NK-92 (cell line): ENCODE results near the gene CDC40.

Experiments used
- DNase-seq: peaks from one replicate; lab custom pipeline; 2025; ENCODE audit not compliant: unreplicated experiment; lab: John Stamatoyannopoulos, UW

CDC40 gene

GRCh38 chr6:110180228-110181008, at the start of gene CDC40:
CDC40 (plus strand) TSS chr6:110180427; CDS start chr6:110180445, 18 bp downstream.
- no peak for DNase-seq

GRCh38 chr6:110137924-110138887, 42.0 kb upstream of the CDC40 start:
- no peak for DNase-seq

- no peak for DNase-seq
These were observed 41.2 kb upstream of the CDC40 start for GRCh38 chr6:110139052-110139451.

DNA sequence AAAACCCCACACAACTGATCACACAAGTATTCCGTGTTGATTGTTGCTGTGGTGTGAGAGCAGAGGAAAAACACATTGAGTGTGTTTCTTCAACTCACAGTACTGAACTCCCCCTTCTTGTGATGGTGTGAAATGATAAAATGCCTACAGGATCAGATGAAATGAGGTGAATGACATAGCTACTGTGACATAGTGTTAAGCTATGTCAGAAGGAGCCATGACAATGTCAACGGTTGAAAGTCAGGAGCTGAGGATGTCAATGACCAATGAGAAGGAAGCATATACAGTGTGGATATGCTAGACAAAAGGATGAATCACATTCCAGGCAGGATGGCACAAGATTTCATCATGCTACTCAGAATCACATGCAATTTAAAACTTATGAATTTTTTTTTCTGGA, 39.6 kb upstream of the CDC40 start:
- DNase-seq, result no peak

- no peak for DNase-seq
These were observed 32.4 kb upstream of the CDC40 start for GRCh38 chr6:110147870-110148269.

- DNase-seq, result no peak
These were observed 21.7 kb upstream of the CDC40 start for GRCh38 chr6:110158479-110158878.

GRCh38 chr6:110170081-110170480, 10.1 kb upstream of the CDC40 start:
- no peak for DNase-seq

- DNase-seq, result no peak
These were observed 6.6 kb upstream of the CDC40 start for GRCh38 chr6:110173506-110174132.

DNA sequence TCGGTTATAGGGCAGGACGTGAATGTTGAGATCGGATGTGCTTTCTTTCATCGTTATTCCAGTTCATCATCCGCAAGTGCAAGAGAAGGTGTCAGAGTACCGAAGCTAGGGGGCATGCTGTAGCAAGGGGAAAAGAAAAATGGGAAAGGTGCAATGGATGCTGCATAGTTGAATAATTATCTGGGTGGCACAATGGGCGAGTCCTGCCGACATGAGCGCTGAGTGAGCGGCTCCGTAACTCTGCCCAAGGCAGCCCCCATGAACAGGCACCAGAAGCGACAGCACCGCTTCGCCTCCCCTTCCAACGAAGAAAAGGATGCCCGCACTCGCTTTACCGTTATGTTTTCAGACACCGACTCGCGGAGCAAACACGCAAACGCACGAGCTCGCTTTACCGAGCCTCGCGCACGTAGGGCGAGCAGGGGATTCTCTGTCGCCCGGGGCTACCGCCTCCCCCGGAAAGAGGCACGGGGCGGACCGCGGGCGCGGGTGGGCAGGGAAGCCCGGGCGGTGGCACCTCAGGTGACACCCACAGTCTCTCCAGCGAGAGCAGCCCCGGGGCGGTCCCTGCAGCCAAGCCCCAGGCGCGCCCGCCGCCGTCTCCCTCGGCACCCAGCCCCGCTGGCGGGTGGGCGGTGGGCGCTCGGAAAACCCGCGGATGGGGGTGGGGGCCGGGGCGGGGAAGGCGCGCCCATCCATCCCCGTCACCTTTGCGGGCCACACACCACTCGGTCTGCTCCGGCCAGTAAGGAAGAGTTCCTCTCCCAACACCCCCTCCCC, 1.4 kb upstream of the CDC40 start:
- no peak for DNase-seq

DNA sequence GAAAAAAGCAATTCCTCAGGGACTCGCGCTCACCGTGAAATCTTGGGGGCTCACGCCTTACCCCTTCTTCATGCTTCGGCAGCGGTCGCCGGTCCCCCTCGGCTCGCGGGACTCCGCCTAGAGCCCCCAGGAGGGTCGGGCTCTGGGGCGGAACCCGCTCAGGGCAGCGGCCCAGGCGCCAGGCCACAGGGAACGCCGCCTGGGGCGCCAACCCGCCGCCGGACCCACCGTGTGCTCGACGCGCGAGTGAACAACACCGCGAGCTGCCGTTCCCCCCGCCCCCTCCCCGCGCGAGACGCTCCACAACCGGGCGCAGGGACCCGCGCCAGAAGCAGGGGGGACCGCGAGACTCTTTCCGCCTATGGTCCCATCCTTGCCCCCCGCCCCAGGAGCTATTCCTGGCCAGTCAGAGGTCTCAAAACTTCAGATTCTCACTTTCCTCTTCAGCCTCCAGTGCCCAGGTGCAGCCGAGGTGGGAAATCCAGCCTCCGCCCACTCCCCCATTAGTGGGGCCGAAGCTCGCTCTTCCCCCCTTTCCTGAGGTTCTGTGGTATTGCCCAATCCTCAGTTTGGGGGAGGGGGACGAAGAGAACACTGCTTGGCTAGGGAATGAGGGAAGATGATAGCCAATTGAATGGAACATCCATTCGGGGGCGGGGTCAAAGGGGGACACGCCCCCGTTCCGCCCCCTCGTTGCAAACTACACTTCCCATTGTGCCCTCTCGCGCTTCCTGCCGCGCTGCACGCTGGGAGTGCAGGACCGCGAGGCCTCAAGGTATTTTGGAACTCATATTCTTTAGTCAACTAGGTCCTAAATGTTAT, 610 bp upstream of the CDC40 start, which contains the start of gene WASF1:
Gene WASF1 (minus strand): TSS at position 265 of the 822 bp plus-strand sequence. CDS start 52,069 bp downstream, outside the sequence.
- peak; percentile 13 for DNase-seq

DNA sequence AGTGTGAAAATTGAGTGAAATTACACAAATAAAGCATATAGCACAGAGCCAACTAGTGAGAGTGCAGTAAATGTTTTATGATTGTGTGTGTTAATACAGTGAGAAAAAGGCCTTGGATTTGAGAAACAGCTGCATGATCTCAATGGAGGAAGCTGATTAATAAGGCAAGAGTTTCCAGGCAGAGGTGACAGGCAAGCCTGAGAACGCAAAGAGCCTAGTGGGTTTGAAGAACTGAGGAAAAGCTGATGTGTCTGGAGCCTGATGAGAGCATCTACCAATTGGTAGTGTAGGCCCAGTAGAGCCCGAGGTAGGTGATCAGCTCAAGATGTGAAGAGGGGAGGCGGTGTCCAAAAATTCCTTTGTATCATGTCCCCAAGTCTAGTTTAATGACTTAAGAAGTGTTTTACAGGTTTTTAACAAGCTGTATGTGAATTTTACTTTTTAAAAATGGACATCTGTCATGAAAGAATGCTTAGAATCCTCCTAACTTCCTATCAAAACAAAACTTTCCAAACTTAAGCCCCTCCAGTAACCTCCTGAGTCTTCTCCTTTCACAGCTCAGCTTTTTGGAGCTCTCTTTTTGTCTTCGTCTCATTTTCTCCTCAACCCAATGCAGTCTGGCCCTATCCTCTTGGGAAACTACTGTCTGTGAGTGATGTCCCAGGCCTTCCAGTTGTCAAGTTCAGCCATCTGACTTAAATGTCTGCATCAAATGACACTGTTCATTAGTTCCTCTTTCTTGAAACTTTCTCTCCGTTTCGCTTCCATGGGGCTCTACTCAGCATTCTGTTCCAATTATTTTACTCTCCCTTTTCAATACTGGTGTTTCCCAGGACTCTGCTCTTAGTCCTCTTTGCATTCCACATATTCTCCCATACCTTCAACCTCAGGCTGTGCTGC, 1.2 kb downstream of the CDC40 start:
- DNase-seq, result no peak

DNA sequence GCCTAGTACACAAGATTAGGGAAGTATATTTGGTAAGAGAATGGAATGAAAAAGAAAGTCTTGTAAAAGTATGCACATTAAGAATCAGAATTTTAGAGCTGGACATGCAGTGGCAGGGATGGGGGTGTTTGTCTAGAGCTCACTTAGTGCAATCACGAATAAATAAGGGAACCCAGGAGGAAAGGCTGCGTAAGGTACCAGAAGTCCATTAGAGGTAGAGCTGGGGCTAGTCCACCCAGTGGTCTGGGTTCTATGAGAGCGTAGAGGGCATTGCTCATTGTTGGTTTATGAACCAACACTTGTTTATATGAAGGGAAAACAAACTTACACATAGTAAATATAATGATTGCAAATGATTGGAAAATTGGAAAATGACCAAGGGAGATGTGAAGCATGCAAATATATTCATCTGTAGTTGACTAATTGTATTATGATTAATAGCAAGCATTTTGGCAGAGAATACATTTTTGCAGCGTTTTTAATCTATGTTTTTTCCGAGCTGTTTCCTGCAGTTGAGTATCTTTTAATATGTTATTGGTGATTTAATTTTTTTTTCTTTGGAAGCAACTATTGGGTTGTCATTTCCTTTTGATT, 3.2 kb downstream of the CDC40 start:
- no peak for DNase-seq

- DNase-seq, result no peak
These were observed 5.7 kb downstream of the CDC40 start for GRCh38 chr6:110185879-110186278.

- no peak for DNase-seq
These were observed 8.6 kb downstream of the CDC40 start for GRCh38 chr6:110188791-110189190.

- no peak for DNase-seq
These were observed 10.5 kb downstream of the CDC40 start for GRCh38 chr6:110190726-110191125.

GRCh38 chr6:110191477-110191876, 11.2 kb downstream of the CDC40 start:
- DNase-seq, result no peak

DNA sequence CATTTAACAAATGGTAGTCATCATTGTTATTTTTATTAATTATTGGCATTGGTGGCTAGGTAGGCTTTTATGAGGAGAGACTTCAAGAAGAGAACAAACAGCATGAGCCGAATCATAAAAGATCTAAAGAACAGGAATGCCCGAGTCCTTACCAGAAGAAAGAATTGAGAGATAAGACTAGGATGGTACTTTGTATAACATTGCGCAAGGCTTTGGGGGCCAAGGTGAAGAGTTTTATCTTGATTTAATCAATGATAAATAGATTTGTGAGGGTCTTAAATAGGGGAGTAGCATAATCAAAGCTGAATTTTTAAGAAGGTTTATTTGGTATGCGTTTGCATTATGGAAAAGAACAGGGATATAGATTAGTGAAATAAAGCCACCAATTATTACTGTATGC, 15.4 kb downstream of the CDC40 start:
- DNase-seq, result no peak

- no peak for DNase-seq
These were observed 16.6 kb downstream of the CDC40 start for GRCh38 chr6:110196874-110197273.
